Loucy (cell line): ENCODE measurements around the gene RCC1.

ENCODE experiments used
- CTCF ChIP-seq: fragments of 200-600 bp; sonication (generic); conservative IDR thresholded peaks from 2 replicates; pipeline ENCODE4 v1.5.1; 2014; ENCODE audit warnings: mild to moderate bottlenecking, antibody characterized with exemption, low read length
- EZH2phosphoT487 ChIP-seq: fragments of 200-600 bp; IDR thresholded peaks from 2 replicates; pipeline ENCODE4 v1.6.1; 2018; ENCODE audit warnings: antibody characterized with exemption, mild to moderate bottlenecking, moderate library complexity, borderline replicate concordance

- TF ChIP-seq CTCF (no peak), EZH2phosphoT487 (no peak)
These were observed 47.2 kb downstream of the RCC1 start, which contains the start of gene TRNAU1AP for GRCh38 chr1:28552758-28553663.
